GM21367 (cell line): Measurements from ENCODE around the gene KNTC1.
"Not testable (repeated sequence)": the region's sequence is repeated elsewhere in the genome, so short reads cannot be mapped to it uniquely, and the experiment has no call there.

ENCODE experiments used
- ATAC-seq: cut with Tn5 transposase; IDR thresholded peaks from one replicate; pipeline ENCODE4 v1.9.1; 2021; ENCODE audit not compliant: unreplicated experiment

KNTC1 gene

GRCh38 chr12:122558745-122559641 is 31.9 kb downstream of the KNTC1 start:
- ATAC-seq: no peak

- no peak for ATAC-seq
Measured at GRCh38 chr12:122560138-122560537, 33.1 kb downstream of the KNTC1 start.

GRCh38 chr12:122563361-122563760 is 36.3 kb downstream of the KNTC1 start:
- ATAC-seq: no peak

- not testable (repeated sequence) for ATAC-seq
Measured at GRCh38 chr12:122566816-122567215, 39.8 kb downstream of the KNTC1 start.

- ATAC-seq: no peak
Measured at GRCh38 chr12:122569288-122569687, 42.2 kb downstream of the KNTC1 start.

GRCh38 chr12:122570006-122570405 is 43.0 kb downstream of the KNTC1 start:
- not testable (repeated sequence) for ATAC-seq

- no peak for ATAC-seq
Measured at GRCh38 chr12:122571821-122572220, 44.8 kb downstream of the KNTC1 start.

GRCh38 chr12:122583294-122583693 is 56.2 kb downstream of the KNTC1 start:
- ATAC-seq: not testable (repeated sequence)

- no peak for ATAC-seq
Measured at GRCh38 chr12:122584177-122584863, 57.3 kb downstream of the KNTC1 start.

GRCh38 chr12:122590990-122591389 is 63.9 kb downstream of the KNTC1 start:
- ATAC-seq: no peak

- not testable (repeated sequence) for ATAC-seq
Measured at GRCh38 chr12:122591966-122592365, 64.9 kb downstream of the KNTC1 start.

- not testable (repeated sequence) for ATAC-seq
Measured at GRCh38 chr12:122592543-122592942, 65.5 kb downstream of the KNTC1 start.

- ATAC-seq: no peak
Measured at GRCh38 chr12:122593910-122594309, 66.9 kb downstream of the KNTC1 start.

- no peak for ATAC-seq
Measured at GRCh38 chr12:122596838-122597237, 69.8 kb downstream of the KNTC1 start.

GRCh38 chr12:122602456-122602855 is 75.4 kb downstream of the KNTC1 start:
- ATAC-seq: no peak

GRCh38 chr12:122604993-122605392 is 77.9 kb downstream of the KNTC1 start:
- no peak for ATAC-seq

GRCh38 chr12:122609732-122610131 is 82.7 kb downstream of the KNTC1 start:
- no peak for ATAC-seq

- no peak for ATAC-seq
Measured at GRCh38 chr12:122610207-122610606, 83.2 kb downstream of the KNTC1 start.

- ATAC-seq: no peak
Measured at GRCh38 chr12:122610911-122611310, 83.9 kb downstream of the KNTC1 start.

- no peak for ATAC-seq
Measured at GRCh38 chr12:122614839-122615238, 87.8 kb downstream of the KNTC1 start.

- no peak for ATAC-seq
Measured at GRCh38 chr12:122615780-122616179, 88.7 kb downstream of the KNTC1 start.

- no peak for ATAC-seq
Measured at GRCh38 chr12:122635471-122635870, 108.4 kb downstream of the KNTC1 start.
